ENCODE results near the gene TBC1D22A. TPM values are rescaled to one million over a fixed set of nuclear protein-coding genes. Genes with fewer than 3 reads are reported as not detected.

TBC1D22A gene
- total and polyA plus RNA-seq, 9 of the 15 experiments (the other 6 are each of a cell fraction or from before 2014, with no cell fraction given): 0.20 to 11.5 (median 5.2) TPM

DNA sequence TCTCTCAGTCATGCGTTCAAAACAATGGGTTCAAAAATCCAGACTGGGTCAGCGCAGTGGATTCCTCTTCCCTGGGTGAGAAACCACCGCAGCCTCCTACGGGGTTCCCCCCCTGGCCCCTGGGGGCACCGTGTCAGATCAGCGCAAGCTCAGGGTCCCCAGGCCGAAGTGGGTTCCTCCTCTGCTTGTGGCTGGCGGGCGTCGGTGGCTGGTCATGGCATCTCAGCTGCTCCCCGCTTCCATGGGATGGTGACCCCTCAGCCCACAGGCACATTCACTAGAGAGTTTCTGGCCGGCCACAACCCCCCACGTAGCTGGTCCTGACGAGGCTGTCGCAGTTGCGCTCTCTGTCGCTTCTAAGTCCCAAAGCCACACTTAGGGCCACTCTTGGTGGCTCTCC lies 389.8 kb downstream of the TBC1D22A start:
- in situ Hi-C loops (cut with MboI): no loop called here
- no peak for DNase-seq (ENCODE audit: extremely low read depth in 1 of 4, low spot score in 3 of 4)
- Histone ChIP-seq H3K9me3 (replicated peaks; ENCODE audit: control insufficient read depth, insufficient read depth, low read depth, low read length) (no peaks in the 10 kb centered on the region), H3K4me3 (no peak overlapping the region), H3K27ac (ENCODE audit: extremely low read depth, low read depth, low read length) (no peak overlapping the region), H2AFZ (ENCODE audit: low read depth, low read length) (no peak overlapping the region), H3K4me2 (ENCODE audit: insufficient read depth, low read length) (no peak overlapping the region), H3K9ac (ENCODE audit: insufficient read depth in 1 of 2, low read depth in 2 of 2, low read length in 2 of 2) (no peak overlapping the region), H3K36me3 (ENCODE audit: control insufficient read depth, insufficient read depth, low read length) (no peaks in the 10 kb centered on the region), H3K9me1 (ENCODE audit: control insufficient read depth, insufficient read depth, low read length) (no peaks in the 10 kb centered on the region), H3K4me1 (replicated peaks in 1 of 2; ENCODE audit: control insufficient read depth in 2 of 2, insufficient read depth in 2 of 2, low read length in 2 of 2) (peaks cover 0 to 15% of the 10 kb centered on the region in 2 experiments; a peak in 2 of 5 replicates), H3K27me3 (ENCODE audit: control insufficient read depth in 2 of 2, insufficient read depth in 2 of 2, low read length in 2 of 2) (no peaks in the 10 kb centered on the region), H4K20me1 (replicated peaks; ENCODE audit: control insufficient read depth, insufficient read depth, low read length) (peaks cover 4% of the 10 kb centered on the region; the same call in 1 of the 2 replicates), H3K79me2 (ENCODE audit: control insufficient read depth, insufficient read depth, low read length) (no peaks in the 10 kb centered on the region)
- ATAC-seq: no peak
- TF ChIP-seq, protein P1, sequence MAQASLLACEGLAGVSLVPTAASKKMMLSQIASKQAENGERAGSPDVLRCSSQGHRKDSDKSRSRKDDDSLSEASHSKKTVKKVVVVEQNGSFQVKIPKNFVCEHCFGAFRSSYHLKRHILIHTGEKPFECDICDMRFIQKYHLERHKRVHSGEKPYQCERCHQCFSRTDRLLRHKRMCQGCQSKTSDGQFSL (CRISPR knock-in tag; IDR thresholded peaks at IDR 0.05): no peak
- TF ChIP-seq, protein P1 (tag; IDR thresholded peaks at IDR 0.05): no peak
- TF ChIP-seq ZNF830 (CRISPR knock-in tag; IDR thresholded peaks at IDR 0.05): no peak
- no peak for TF ChIP-seq PHF21A (IDR thresholded peaks at IDR 0.05; ENCODE audit: borderline replicate concordance, low read depth)
- TF ChIP-seq TEAD1 (CRISPR knock-in tag; IDR thresholded peaks at IDR 0.05): no peak
- no peak for TF ChIP-seq ZNF431 (CRISPR knock-in tag; IDR thresholded peaks at IDR 0.05)
- TF ChIP-seq, protein P2, sequence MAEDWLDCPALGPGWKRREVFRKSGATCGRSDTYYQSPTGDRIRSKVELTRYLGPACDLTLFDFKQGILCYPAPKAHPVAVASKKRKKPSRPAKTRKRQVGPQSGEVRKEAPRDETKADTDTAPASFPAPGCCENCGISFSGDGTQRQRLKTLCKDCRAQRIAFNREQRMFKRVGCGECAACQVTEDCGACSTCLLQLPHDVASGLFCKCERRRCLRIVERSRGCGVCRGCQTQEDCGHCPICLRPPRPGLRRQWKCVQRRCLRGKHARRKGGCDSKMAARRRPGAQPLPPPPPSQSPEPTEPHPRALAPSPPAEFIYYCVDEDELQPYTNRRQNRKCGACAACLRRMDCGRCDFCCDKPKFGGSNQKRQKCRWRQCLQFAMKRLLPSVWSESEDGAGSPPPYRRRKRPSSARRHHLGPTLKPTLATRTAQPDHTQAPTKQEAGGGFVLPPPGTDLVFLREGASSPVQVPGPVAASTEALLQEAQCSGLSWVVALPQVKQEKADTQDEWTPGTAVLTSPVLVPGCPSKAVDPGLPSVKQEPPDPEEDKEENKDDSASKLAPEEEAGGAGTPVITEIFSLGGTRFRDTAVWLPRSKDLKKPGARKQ (CRISPR knock-in tag; IDR thresholded peaks at IDR 0.05): no peak
- TF ChIP-seq, protein P3, sequence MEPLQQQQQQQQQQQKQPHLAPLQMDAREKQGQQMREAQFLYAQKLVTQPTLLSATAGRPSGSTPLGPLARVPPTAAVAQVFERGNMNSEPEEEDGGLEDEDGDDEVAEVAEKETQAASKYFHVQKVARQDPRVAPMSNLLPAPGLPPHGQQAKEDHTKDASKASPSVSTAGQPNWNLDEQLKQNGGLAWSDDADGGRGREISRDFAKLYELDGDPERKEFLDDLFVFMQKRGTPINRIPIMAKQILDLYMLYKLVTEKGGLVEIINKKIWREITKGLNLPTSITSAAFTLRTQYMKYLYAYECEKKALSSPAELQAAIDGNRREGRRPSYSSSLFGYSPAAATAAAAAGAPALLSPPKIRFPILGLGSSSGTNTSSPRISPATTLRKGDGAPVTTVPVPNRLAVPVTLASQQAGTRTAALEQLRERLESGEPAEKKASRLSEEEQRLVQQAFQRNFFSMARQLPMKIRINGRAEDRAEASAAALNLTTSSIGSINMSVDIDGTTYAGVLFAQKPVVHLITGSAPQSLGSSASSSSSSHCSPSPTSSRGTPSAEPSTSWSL (CRISPR knock-in tag; IDR thresholded peaks at IDR 0.05; ENCODE audit: borderline replicate concordance): no peak
- TF ChIP-seq, protein P4, sequence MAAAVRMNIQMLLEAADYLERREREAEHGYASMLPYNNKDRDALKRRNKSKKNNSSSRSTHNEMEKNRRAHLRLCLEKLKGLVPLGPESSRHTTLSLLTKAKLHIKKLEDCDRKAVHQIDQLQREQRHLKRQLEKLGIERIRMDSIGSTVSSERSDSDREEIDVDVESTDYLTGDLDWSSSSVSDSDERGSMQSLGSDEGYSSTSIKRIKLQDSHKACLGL (CRISPR knock-in tag; IDR thresholded peaks at IDR 0.05; ENCODE audit: borderline replicate concordance, poor library complexity, severe bottlenecking): no peak
- no peak for TF ChIP-seq ZNF212 (CRISPR knock-in tag; IDR thresholded peaks at IDR 0.05)
- no peak for TF ChIP-seq CXXC5 (CRISPR knock-in tag; IDR thresholded peaks at IDR 0.05)
- TF ChIP-seq MTA3 (IDR thresholded peaks at IDR 0.05; ENCODE audit: borderline replicate concordance): no peak
- TF ChIP-seq SPI1 (IDR thresholded peaks at IDR 0.05; ENCODE audit: borderline replicate concordance, low read depth, low read length): no peak
- POLR2A ChIA-PET: no interaction called here
- CTCF ChIA-PET (ENCODE audit: low intra/inter-chr PET ratio): no interaction called here
- 70% methylated on average over 12 of the region's 17 CpGs for WGBS (ENCODE audit: insufficient coverage, low coverage, missing lambda C conversion rate)
- FAIRE-seq: no peak
- BruUV-seq (replicated peaks): no TSS peak
- intact Hi-C loops (cut with micrococcal nuclease): no loop called here

Measured in K562 (cell line).